HEK293 (cell line): ENCODE data around the gene CLPSL2.

ENCODE experiments used
- CTCF ChIA-PET: fragments of 350-600 bp; formaldehyde crosslinking; extraction: SDS; loops from one replicate; lab custom pipeline; 2021; ENCODE audit warnings: antibody characterized with exemption; lab: Yijun Ruan, JAX
- POLR2A ChIA-PET: fragments of 300-600 bp; formaldehyde crosslinking; extraction: SDS; loops from one replicate; lab custom pipeline; 2020; ENCODE audit warnings: antibody characterized with exemption, inconsistent platforms; lab: Yijun Ruan, JAX
- H3K27ac ChIP-seq: fragments of 200-500 bp; sonication (Bioruptor generic); 2 replicates; pipeline ENCODE4 v1.5.1; 2014; ENCODE audit warnings: low read depth, low read length, control low read depth, inconsistent platforms; ENCODE audit errors: extremely low read depth
- H3K36me3 ChIP-seq, 2 experiments: fragments of 200-500 bp in 1 of 2; sonication (Bioruptor generic) in 1 of 2; 1 replicate in 1 of 2; 2 replicates in 1 of 2; pipeline ENCODE4 v1.5.1; 2014 to 2017; ENCODE audit warnings: inconsistent platforms in 2 of 2, low read length in 2 of 2; ENCODE audit not compliant: control insufficient read depth in 2 of 2, insufficient read depth in 1 of 2
- H3K4me1 ChIP-seq: fragments of 200-500 bp; sonication (Bioruptor generic); 2 replicates; pipeline ENCODE4 v1.5.1; 2014; ENCODE audit warnings: mild to moderate bottlenecking, low read length, inconsistent platforms; ENCODE audit not compliant: control insufficient read depth, insufficient read depth
- H3K4me3 ChIP-seq: 2 replicates; pipeline ENCODE4 v1.5.1; 2011; ENCODE audit warnings: low read depth, mild to moderate bottlenecking, control low read depth, low read length, moderate library complexity
- H3K9me3 ChIP-seq: fragments of 200-500 bp; sonication (Bioruptor generic); 2 replicates; pipeline ENCODE4 v1.5.1; 2014; ENCODE audit warnings: low read depth, low read length, inconsistent platforms; ENCODE audit not compliant: control insufficient read depth, insufficient read depth
- BCL11A ChIP-seq: fragments of 450-650 bp; formaldehyde crosslinking; IDR thresholded peaks from 2 replicates; pipeline ENCODE4 v1.5.1; 2016; ENCODE audit warnings: low read depth, missing biosample characterization, missing genetic modification characterization
- GFI1B ChIP-seq: fragments of 450-650 bp; formaldehyde crosslinking; IDR thresholded peaks from 2 replicates; pipeline ENCODE4 v1.5.1; 2016; ENCODE audit warnings: missing biosample characterization, missing genetic modification characterization
- GLIS2 ChIP-seq: fragments of 450-650 bp; formaldehyde crosslinking; IDR thresholded peaks from 2 replicates; pipeline ENCODE4 v1.5.1; 2016; ENCODE audit warnings: missing biosample characterization, missing genetic modification characterization
- KLF8 ChIP-seq: fragments of 450-650 bp; formaldehyde crosslinking; IDR thresholded peaks from 2 replicates; pipeline ENCODE4 v1.5.1; 2016; ENCODE audit warnings: missing biosample characterization, missing genetic modification characterization
- KLF9 ChIP-seq: fragments of 450-650 bp; formaldehyde crosslinking; IDR thresholded peaks from 2 replicates; pipeline ENCODE4 v1.5.1; 2016; ENCODE audit warnings: missing biosample characterization, missing genetic modification characterization, low read depth
- MEIS1 ChIP-seq: sonication (generic); formaldehyde crosslinking; IDR thresholded peaks from 2 replicates; pipeline ENCODE4 v1.8.1; 2022; ENCODE audit warnings: missing genetic modification reagents, mild to moderate bottlenecking, borderline replicate concordance
- OVOL3 ChIP-seq: fragments of 450-650 bp; formaldehyde crosslinking; IDR thresholded peaks from 2 replicates; pipeline ENCODE4 v1.5.1; 2016; ENCODE audit warnings: missing biosample characterization, missing genetic modification characterization
- REPIN1 ChIP-seq: fragments of 450-650 bp; formaldehyde crosslinking; IDR thresholded peaks from 2 replicates; pipeline ENCODE4 v1.5.1; 2017; ENCODE audit warnings: missing biosample characterization, missing genetic modification characterization, low read depth
- ZNF133 ChIP-seq: fragments of 450-650 bp; formaldehyde crosslinking; IDR thresholded peaks from 2 replicates; pipeline ENCODE4 v1.5.1; 2016; ENCODE audit warnings: missing biosample characterization, missing genetic modification characterization
- ZNF211 ChIP-seq: fragments of 450-650 bp; formaldehyde crosslinking; IDR thresholded peaks from 2 replicates; pipeline ENCODE4 v1.5.1; 2016; ENCODE audit warnings: low read depth, missing biosample characterization, missing genetic modification characterization
- ZNF221 ChIP-seq: fragments of 450-650 bp; formaldehyde crosslinking; IDR thresholded peaks from 2 replicates; pipeline ENCODE4 v1.5.1; 2017; ENCODE audit warnings: missing biosample characterization, missing genetic modification characterization, borderline replicate concordance
- ZNF391 ChIP-seq: fragments of 450-650 bp; formaldehyde crosslinking; IDR thresholded peaks from 2 replicates; pipeline ENCODE4 v1.5.1; 2016; ENCODE audit warnings: low read depth, missing biosample characterization, missing genetic modification characterization, borderline replicate concordance
- ZNF416 ChIP-seq: fragments of 450-650 bp; formaldehyde crosslinking; IDR thresholded peaks from 2 replicates; pipeline ENCODE4 v1.5.1; 2016; ENCODE audit warnings: missing biosample characterization, missing genetic modification characterization
- ZNF433 ChIP-seq: fragments of 450-650 bp; formaldehyde crosslinking; IDR thresholded peaks from 2 replicates; pipeline ENCODE4 v1.5.1; 2016; ENCODE audit warnings: missing biosample characterization, missing genetic modification characterization, low read depth
- ZNF48 ChIP-seq: fragments of 450-650 bp; formaldehyde crosslinking; IDR thresholded peaks from 2 replicates; pipeline ENCODE4 v1.5.1; 2016; ENCODE audit warnings: missing biosample characterization, missing genetic modification characterization
- ZNF560 ChIP-seq: fragments of 450-650 bp; formaldehyde crosslinking; IDR thresholded peaks from 2 replicates; pipeline ENCODE4 v1.5.1; 2017; ENCODE audit warnings: missing biosample characterization, missing genetic modification characterization, borderline replicate concordance
- ZNF585B ChIP-seq: fragments of 450-650 bp; formaldehyde crosslinking; IDR thresholded peaks from 2 replicates; pipeline ENCODE4 v1.5.1; 2016; ENCODE audit warnings: missing biosample characterization, missing genetic modification characterization
- ZNF664 ChIP-seq: fragments of 450-650 bp; formaldehyde crosslinking; IDR thresholded peaks from 2 replicates; pipeline ENCODE4 v1.5.1; 2016; ENCODE audit warnings: missing biosample characterization, missing genetic modification characterization
- TF ChIP-seq, protein P1 (sequence below): fragments of 450-650 bp; formaldehyde crosslinking; conservative IDR thresholded peaks from 2 replicates; pipeline ENCODE4 v1.5.1; 2016; ENCODE audit warnings: low read depth, missing biosample characterization, missing genetic modification characterization
- TF ChIP-seq, protein P2 (sequence below): fragments of 450-650 bp; formaldehyde crosslinking; IDR thresholded peaks from 2 replicates; pipeline ENCODE4 v1.5.1; 2016; ENCODE audit warnings: missing biosample characterization, missing genetic modification characterization
- TF ChIP-seq, protein P3 (sequence below): fragments of 450-650 bp; formaldehyde crosslinking; IDR thresholded peaks from 2 replicates; pipeline ENCODE4 v1.5.1; 2016; ENCODE audit warnings: missing biosample characterization, missing genetic modification characterization
- TF ChIP-seq, protein P4 (sequence below): fragments of 450-650 bp; formaldehyde crosslinking; IDR thresholded peaks from 2 replicates; pipeline ENCODE4 v1.5.1; 2016; ENCODE audit warnings: missing biosample characterization, missing genetic modification characterization

Gene CLPSL2

DNA sequence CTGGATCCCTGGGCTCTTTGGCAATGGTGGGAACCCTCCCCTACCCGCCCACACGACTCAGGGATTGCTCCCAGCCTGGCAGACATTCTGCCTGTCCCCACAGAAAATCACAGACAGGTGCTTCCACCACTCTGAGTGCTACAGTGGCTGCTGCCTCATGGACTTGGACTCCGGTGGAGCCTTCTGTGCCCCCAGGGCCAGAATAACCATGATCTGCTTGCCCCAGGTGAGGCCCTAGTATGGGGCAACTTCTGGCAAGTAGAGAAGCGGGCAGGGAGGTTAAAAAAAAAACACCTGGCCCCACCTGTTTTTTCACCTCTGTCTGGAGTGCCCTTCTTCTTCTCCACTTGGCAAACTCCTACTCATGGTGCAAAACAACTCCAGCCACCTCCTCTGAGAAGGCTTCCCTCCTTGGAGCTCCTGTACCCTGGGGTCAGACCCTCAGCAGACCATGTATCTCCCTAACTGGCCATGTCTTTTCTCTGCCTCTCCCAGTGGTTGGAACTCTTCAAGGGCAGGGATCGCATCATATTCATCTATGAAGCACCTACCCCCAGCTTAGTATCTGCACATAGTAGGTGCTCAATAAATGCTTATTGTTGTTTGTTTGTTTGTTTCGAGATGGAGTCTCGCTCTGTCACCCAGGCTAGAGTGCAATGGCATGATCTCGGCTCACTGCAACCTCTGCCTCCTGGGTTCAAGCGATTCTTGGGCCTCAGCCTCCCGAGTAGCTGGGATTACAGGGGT lies 1.1 kb downstream of the CLPSL2 start:
- Histone ChIP-seq H3K4me3 (no peak overlapping the region), H3K9me3 (no peaks in the 10 kb centered on the region)

DNA sequence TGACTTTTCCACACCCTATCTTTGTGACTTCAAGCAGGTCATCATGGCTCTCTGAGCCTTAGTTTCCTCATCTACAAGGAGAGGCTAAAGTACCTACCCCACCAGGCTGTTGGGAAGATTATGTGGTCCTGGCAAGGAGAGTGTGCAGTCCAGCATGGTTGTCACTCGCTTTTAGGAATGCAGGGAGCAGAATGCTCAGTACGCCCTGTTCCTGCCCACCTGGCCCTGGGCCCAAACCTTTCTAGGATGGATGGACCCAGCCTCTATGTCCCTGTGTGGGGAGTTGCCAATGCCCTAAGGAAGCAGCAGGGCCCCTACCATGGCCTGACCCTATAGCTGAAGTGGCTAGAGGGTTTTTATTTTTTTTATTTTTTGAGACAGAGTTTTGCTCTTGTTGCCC lies 2.0 kb downstream of the CLPSL2 start:
- POLR2A ChIA-PET: no interaction called here
- no peaks in the 10 kb centered on the region for H3K9me3 ChIP-seq

More for the DNA sequence above, 1.1 kb downstream of the CLPSL2 start:
- Histone ChIP-seq H3K36me3 (no peaks in the 10 kb centered on the region), H3K4me1 (no peaks in the 10 kb centered on the region), H3K27ac (no peak overlapping the region)
- ChIA-PET POLR2A (no interaction called here), CTCF (interaction anchor here (0.6 kb wide), 1 partner anchor 100 kb away, joined by 3 read pairs; no protein-coding TSS in a partner anchor)
- peak; percentile 82 for TF ChIP-seq ZNF664 (tag by site-specific recombination)
- TF ChIP-seq BCL11A (tag by site-specific recombination): no peak

DNA sequence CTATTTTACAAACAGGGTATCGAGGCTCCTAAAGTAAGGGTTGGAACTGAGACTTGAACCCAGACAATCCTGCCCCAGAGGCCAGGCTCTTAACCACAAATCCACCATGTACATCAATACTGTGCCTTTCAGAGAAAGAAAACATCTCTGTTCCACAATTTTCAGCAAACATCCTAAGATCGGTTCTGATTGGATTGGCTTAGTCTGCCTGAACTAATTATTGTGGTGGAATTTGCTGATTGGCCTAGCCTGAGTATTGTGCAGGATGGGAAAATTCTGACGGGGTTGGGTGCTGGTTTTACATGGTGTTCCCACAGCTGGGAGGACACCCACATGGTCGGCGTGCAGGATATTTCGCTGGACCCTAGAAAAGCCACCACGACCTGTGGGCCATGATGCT lies 4.3 kb downstream of the CLPSL2 start, which contains the start of gene CLPSL1:
Gene CLPSL1, plus strand, starts transcription at position 301 of the 400 bp plus-strand sequence. Its CDS starts 92 bp downstream, at position 393.
- no peaks in the 10 kb centered on the region for H3K4me1 ChIP-seq
- H3K36me3 ChIP-seq: no peaks in the 10 kb centered on the region
- no peak within 1 kb of the TSS for H3K27ac ChIP-seq
- CTCF ChIA-PET: no interaction called here
- POLR2A ChIA-PET: no interaction called here
- TF ChIP-seq ZNF221 (tag by site-specific recombination) (no peak), ZNF211 (tag by site-specific recombination) (no peak), GFI1B (no peak), REPIN1 (tag by site-specific recombination) (no peak), OVOL3 (tag by site-specific recombination) (no peak), ZNF585B (tag by site-specific recombination) (no peak), ZNF416 (tag by site-specific recombination) (no peak), KLF9 (tag by site-specific recombination) (no peak)
- TF ChIP-seq, protein P1, sequence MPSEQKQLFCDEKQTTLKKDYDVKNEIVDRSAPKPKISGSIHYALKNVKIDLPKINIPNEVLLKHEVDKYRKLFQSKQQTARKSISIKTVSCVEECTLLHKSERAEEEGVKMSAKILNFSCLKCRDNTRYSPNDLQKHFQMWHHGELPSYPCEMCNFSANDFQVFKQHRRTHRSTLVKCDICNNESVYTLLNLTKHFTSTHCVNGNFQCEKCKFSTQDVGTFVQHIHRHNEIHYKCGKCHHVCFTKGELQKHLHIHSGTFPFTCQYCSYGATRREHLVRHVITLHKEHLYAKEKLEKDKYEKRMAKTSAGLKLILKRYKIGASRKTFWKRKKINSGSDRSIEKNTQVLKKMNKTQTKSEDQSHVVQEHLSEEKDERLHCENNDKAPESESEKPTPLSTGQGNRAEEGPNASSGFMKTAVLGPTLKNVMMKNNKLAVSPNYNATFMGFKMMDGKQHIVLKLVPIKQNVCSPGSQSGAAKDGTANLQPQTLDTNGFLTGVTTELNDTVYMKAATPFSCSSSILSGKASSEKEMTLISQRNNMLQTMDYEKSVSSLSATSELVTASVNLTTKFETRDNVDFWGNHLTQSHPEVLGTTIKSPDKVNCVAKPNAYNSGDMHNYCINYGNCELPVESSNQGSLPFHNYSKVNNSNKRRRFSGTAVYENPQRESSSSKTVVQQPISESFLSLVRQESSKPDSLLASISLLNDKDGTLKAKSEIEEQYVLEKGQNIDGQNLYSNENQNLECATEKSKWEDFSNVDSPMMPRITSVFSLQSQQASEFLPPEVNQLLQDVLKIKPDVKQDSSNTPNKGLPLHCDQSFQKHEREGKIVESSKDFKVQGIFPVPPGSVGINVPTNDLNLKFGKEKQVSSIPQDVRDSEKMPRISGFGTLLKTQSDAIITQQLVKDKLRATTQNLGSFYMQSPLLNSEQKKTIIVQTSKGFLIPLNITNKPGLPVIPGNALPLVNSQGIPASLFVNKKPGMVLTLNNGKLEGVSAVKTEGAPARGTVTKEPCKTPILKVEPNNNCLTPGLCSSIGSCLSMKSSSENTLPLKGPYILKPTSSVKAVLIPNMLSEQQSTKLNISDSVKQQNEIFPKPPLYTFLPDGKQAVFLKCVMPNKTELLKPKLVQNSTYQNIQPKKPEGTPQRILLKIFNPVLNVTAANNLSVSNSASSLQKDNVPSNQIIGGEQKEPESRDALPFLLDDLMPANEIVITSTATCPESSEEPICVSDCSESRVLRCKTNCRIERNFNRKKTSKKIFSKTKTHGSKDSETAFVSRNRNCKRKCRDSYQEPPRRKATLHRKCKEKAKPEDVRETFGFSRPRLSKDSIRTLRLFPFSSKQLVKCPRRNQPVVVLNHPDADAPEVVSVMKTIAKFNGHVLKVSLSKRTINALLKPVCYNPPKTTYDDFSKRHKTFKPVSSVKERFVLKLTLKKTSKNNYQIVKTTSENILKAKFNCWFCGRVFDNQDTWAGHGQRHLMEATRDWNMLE (tag by site-specific recombination): no peak
- TF ChIP-seq, protein P2, sequence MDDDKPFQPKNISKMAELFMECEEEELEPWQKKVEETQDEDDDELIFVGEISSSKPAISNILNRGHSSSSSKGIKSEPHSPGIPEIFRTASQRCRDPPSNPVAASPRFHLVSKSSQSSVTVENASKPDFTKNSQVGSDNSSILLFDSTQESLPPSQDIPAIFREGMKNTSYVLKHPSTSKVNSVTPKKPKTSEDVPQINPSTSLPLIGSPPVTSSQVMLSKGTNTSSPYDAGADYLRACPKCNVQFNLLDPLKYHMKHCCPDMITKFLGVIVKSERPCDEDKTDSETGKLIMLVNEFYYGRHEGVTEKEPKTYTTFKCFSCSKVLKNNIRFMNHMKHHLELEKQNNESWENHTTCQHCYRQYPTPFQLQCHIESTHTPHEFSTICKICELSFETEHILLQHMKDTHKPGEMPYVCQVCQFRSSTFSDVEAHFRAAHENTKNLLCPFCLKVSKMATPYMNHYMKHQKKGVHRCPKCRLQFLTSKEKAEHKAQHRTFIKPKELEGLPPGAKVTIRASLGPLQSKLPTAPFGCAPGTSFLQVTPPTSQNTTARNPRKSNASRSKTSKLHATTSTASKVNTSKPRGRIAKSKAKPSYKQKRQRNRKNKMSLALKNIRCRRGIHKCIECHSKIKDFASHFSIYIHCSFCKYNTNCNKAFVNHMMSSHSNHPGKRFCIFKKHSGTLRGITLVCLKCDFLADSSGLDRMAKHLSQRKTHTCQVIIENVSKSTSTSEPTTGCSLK (tag by site-specific recombination): no peak
- TF ChIP-seq, protein P3, sequence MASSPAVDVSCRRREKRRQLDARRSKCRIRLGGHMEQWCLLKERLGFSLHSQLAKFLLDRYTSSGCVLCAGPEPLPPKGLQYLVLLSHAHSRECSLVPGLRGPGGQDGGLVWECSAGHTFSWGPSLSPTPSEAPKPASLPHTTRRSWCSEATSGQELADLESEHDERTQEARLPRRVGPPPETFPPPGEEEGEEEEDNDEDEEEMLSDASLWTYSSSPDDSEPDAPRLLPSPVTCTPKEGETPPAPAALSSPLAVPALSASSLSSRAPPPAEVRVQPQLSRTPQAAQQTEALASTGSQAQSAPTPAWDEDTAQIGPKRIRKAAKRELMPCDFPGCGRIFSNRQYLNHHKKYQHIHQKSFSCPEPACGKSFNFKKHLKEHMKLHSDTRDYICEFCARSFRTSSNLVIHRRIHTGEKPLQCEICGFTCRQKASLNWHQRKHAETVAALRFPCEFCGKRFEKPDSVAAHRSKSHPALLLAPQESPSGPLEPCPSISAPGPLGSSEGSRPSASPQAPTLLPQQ (tag by site-specific recombination): no peak
- TF ChIP-seq, protein P4, sequence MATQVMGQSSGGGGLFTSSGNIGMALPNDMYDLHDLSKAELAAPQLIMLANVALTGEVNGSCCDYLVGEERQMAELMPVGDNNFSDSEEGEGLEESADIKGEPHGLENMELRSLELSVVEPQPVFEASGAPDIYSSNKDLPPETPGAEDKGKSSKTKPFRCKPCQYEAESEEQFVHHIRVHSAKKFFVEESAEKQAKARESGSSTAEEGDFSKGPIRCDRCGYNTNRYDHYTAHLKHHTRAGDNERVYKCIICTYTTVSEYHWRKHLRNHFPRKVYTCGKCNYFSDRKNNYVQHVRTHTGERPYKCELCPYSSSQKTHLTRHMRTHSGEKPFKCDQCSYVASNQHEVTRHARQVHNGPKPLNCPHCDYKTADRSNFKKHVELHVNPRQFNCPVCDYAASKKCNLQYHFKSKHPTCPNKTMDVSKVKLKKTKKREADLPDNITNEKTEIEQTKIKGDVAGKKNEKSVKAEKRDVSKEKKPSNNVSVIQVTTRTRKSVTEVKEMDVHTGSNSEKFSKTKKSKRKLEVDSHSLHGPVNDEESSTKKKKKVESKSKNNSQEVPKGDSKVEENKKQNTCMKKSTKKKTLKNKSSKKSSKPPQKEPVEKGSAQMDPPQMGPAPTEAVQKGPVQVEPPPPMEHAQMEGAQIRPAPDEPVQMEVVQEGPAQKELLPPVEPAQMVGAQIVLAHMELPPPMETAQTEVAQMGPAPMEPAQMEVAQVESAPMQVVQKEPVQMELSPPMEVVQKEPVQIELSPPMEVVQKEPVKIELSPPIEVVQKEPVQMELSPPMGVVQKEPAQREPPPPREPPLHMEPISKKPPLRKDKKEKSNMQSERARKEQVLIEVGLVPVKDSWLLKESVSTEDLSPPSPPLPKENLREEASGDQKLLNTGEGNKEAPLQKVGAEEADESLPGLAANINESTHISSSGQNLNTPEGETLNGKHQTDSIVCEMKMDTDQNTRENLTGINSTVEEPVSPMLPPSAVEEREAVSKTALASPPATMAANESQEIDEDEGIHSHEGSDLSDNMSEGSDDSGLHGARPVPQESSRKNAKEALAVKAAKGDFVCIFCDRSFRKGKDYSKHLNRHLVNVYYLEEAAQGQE (tag by site-specific recombination): no peak
- no peak within 1 kb of the TSS for H3K4me3 ChIP-seq
- no peaks in the 10 kb centered on the region for H3K9me3 ChIP-seq

More for the DNA sequence above, 2.0 kb downstream of the CLPSL2 start:
- Histone ChIP-seq H3K36me3 (no peaks in the 10 kb centered on the region), H3K4me3 (no peak overlapping the region), H3K4me1 (no peaks in the 10 kb centered on the region), H3K27ac (no peak overlapping the region)
- CTCF ChIA-PET: no interaction called here
- TF ChIP-seq ZNF433 (tag by site-specific recombination) (no peak), GLIS2 (tag by site-specific recombination) (no peak), ZNF391 (tag by site-specific recombination) (no peak), MEIS1 (CRISPR knock-in tag) (no peak), KLF8 (tag by site-specific recombination) (no peak), ZNF560 (no peak), ZNF48 (tag by site-specific recombination) (no peak), ZNF133 (tag by site-specific recombination) (no peak)
